HepG2 (cell line): ENCODE data around the gene ZNF474. TPM values are rescaled to one million over a fixed set of nuclear protein-coding genes. Genes with fewer than 3 reads are reported as not detected.

Experiments
- ATAC-seq: fragments of 200-7000 bp; cut with Tn5 transposase; 3 replicates; pipeline ENCODE4 v1.9.1; 2020; ENCODE audit warnings: mild to moderate bottlenecking, moderate library complexity
- BruUV-seq: library from RNA; stranded (reverse); fragments of 400-500 nt; replicated peaks from 2 replicates; lab custom pipeline; 2021; lab: Mats Ljungman, UMichigan
- CTCF ChIA-PET: fragments of 300-600 bp; formaldehyde crosslinking; extraction: SDS; loops from one replicate; lab custom pipeline; 2021; ENCODE audit warnings: low total read pairs, inconsistent platforms, low intra/inter-chr PET ratio; lab: Yijun Ruan, JAX
- POLR2A ChIA-PET: fragments of 350-600 bp; sonication (Branson Sonifier 250); formaldehyde crosslinking; loops from one replicate; lab custom pipeline; 2020; ENCODE audit warnings: antibody characterized with exemption, inconsistent platforms; lab: Yijun Ruan, JAX
- DNase-seq: peaks from one replicate; pipeline ENCODE4 v3.0.0-alpha.2; 2015; ENCODE audit warnings: low spot score
- FAIRE-seq: peaks from 3 replicates; lab custom pipeline; 2011; peaks lifted over from hg19 to GRCh38; lab: Jason Lieb, UNC
- H2AFZ ChIP-seq: one replicate; pipeline ENCODE4 v1.6.1; 2011; ENCODE audit warnings: low read length, inconsistent platforms
- H3K27ac ChIP-seq: fragments of 300-600 bp; 3 replicates; pipeline ENCODE4 v1.8.0; 2011; ENCODE audit warnings: mixed run types, mild to moderate bottlenecking, mixed read lengths, low read length, inconsistent platforms; ENCODE audit not compliant: insufficient read depth; ENCODE audit errors: extremely low read length
- H3K27me3 ChIP-seq, 2 experiments: fragments of 200-600 bp in 1 of 2; 2 replicates in 1 of 2; 3 replicates in 1 of 2; pipeline versions ENCODE4 v1.6.0 to v1.8.0; 2011; ENCODE audit warnings: low read length in 2 of 2, mild to moderate bottlenecking in 2 of 2, moderate library complexity in 2 of 2, inconsistent platforms in 1 of 2; ENCODE audit not compliant: insufficient read depth in 2 of 2, control insufficient read depth in 1 of 2
- H3K36me3 ChIP-seq, 2 experiments: fragments of 200-600 bp in 1 of 2; replicated peaks in 1 of 2; 2 replicates in 1 of 2; 3 replicates in 1 of 2; pipeline versions ENCODE4 v1.5.1 to v1.8.0; 2011; ENCODE audit warnings: low read length in 2 of 2, inconsistent platforms in 1 of 2; ENCODE audit not compliant: insufficient read depth in 2 of 2, control insufficient read depth in 1 of 2
- H3K4me1 ChIP-seq: 2 replicates; pipeline ENCODE4 v1.5.1; 2012; ENCODE audit warnings: low read length, inconsistent platforms; ENCODE audit not compliant: insufficient read depth
- H3K4me2 ChIP-seq: 2 replicates; pipeline ENCODE4 v1.6.0; 2011; ENCODE audit warnings: low read depth, low read length, inconsistent platforms
- H3K4me3 ChIP-seq, 3 experiments: fragments of 200-600 bp in 1 of 3; sonication (generic), shearing (Covaris generic) in 1 of 3; replicated peaks in 1 of 3; 2 replicates each; pipeline ENCODE4 v1.5.1; 2011 to 2016; ENCODE audit warnings: low read length in 3 of 3, inconsistent platforms in 2 of 3, low read depth in 2 of 3, mild to moderate bottlenecking in 2 of 3, control low read depth in 1 of 3, mixed read lengths in 1 of 3; ENCODE audit not compliant: insufficient read depth in 1 of 3
- H3K79me2 ChIP-seq: one replicate; pipeline ENCODE4 v1.6.1; 2011; ENCODE audit warnings: low read length, inconsistent platforms; ENCODE audit not compliant: insufficient read depth
- H3K9ac ChIP-seq: 2 replicates; pipeline ENCODE4 v1.6.0; 2011; ENCODE audit warnings: mild to moderate bottlenecking, low read depth, low read length, inconsistent platforms; ENCODE audit not compliant: insufficient read depth
- H3K9me3 ChIP-seq: 2 replicates; pipeline ENCODE4 v1.5.1; 2012; ENCODE audit warnings: mild to moderate bottlenecking, low read length
- H4K20me1 ChIP-seq: 2 replicates; pipeline ENCODE4 v1.6.0; 2011; ENCODE audit warnings: inconsistent platforms, mild to moderate bottlenecking, low read length, moderate library complexity; ENCODE audit not compliant: insufficient read depth
- CEBPG ChIP-seq: IDR thresholded peaks from 2 replicates; pipeline ENCODE4 v1.6.1; 2016
- ETV6 ChIP-seq: sonication (generic); formaldehyde crosslinking; conservative IDR thresholded peaks from 2 replicates; pipeline ENCODE4 v1.4.0; 2020; ENCODE audit warnings: missing genetic modification reagents
- FLYWCH1 ChIP-seq: sonication (generic); formaldehyde crosslinking; IDR thresholded peaks from 2 replicates; pipeline ENCODE4 v1.8.1; 2023; ENCODE audit warnings: mild to moderate bottlenecking, missing genetic modification reagents
- HDAC2 ChIP-seq: sonication (generic); formaldehyde crosslinking; IDR thresholded peaks from 2 replicates; pipeline ENCODE4 v1.4.0; 2020; ENCODE audit warnings: missing genetic modification reagents
- HNF1B ChIP-seq: sonication (generic); formaldehyde crosslinking; IDR thresholded peaks from 2 replicates; pipeline ENCODE4 v1.5.1; 2020; ENCODE audit warnings: mild to moderate bottlenecking, moderate library complexity, missing genetic modification reagents
- HOXA5 ChIP-seq: sonication (generic); formaldehyde crosslinking; IDR thresholded peaks from 2 replicates; pipeline ENCODE4 v1.4.0; 2020; ENCODE audit warnings: missing genetic modification reagents
- KDM3A ChIP-seq: IDR thresholded peaks from 2 replicates; pipeline ENCODE4 v1.6.1; 2018; ENCODE audit warnings: low read depth, missing compliant biosample characterization
- MTA1 ChIP-seq: sonication (generic); formaldehyde crosslinking; IDR thresholded peaks from 2 replicates; pipeline ENCODE4 v1.4.0; 2020; ENCODE audit warnings: missing genetic modification reagents, mild to moderate bottlenecking, borderline replicate concordance
- RELA ChIP-seq: sonication (generic); formaldehyde crosslinking; IDR thresholded peaks from 2 replicates; pipeline ENCODE4 v1.4.0; 2020; ENCODE audit warnings: missing genetic modification reagents
- STAT5B ChIP-seq: sonication (generic); formaldehyde crosslinking; IDR thresholded peaks from 2 replicates; pipeline ENCODE4 v1.4.0; 2020; ENCODE audit warnings: missing genetic modification reagents
- TGIF2 ChIP-seq: IDR thresholded peaks from 2 replicates; pipeline ENCODE4 v1.6.1; 2016; ENCODE audit warnings: control low read depth, missing compliant biosample characterization
- WIZ ChIP-seq: sonication (generic); formaldehyde crosslinking; IDR thresholded peaks from 2 replicates; pipeline ENCODE4 v1.5.1; 2020; ENCODE audit warnings: mild to moderate bottlenecking, missing genetic modification reagents
- ZBTB7B ChIP-seq: sonication (generic); formaldehyde crosslinking; IDR thresholded peaks from 2 replicates; pipeline ENCODE4 v1.4.0; 2020; ENCODE audit warnings: missing genetic modification reagents
- ZNF317 ChIP-seq: sonication (generic); formaldehyde crosslinking; IDR thresholded peaks from 2 replicates; pipeline ENCODE4 v1.5.0; 2020; ENCODE audit warnings: mild to moderate bottlenecking, missing genetic modification reagents
- ZNF431 ChIP-seq: sonication (generic); formaldehyde crosslinking; IDR thresholded peaks from 2 replicates; pipeline ENCODE4 v1.9.0; 2022; ENCODE audit warnings: missing genetic modification reagents, low read depth, mild to moderate bottlenecking, borderline replicate concordance
- WGBS: methylation state at CpG from one replicate; pipeline ENCODE4 v1.1.6; 2017; ENCODE audit warnings: low lambda C conversion rate; 5-methylcytosine and 5-hydroxymethylcytosine counted together
- in situ Hi-C: cut with HindIII; loops from 2 replicates; pipeline ENCODE4 v1.10.0; 2017; ENCODE audit warnings: low pct_unique_long_range_greater_than_20kb; ENCODE audit not compliant: extremely low pct_ligation_motif_present
- intact Hi-C: fragments of 100-400 bp; cut with micrococcal nuclease; formaldehyde crosslinking; loops from one replicate; pipeline ENCODE4 v1.10.0; 2022; ENCODE audit not compliant: unreplicated experiment
- polyA plus RNA-seq, 8 experiments: library from polyadenylated mRNA; depleted of rRNA in 3 of 8; stranded (reverse) in 7 of 8; unstranded in 1 of 8; fragments of >200 nt; fragmentation: Illumina TruSeq in 4 of 8; extraction: Trizol in 4 of 8; gene quantifications; 2 replicates each; pipeline versions ENCODE4 v1.2.1 to v1.2.3, GENCODE V29; 2011 to 2016; ENCODE audit warnings: low read depth in 4 of 8, missing spikeins in 1 of 8, mixed read lengths in 1 of 8; ENCODE audit not compliant: insufficient read depth in 1 of 8
- total RNA-seq, 5 experiments: library from RNA; depleted of rRNA; stranded (reverse); fragments of >200 nt; fragmentation: Illumina TruSeq; extraction: Trizol; gene quantifications; 2 replicates each; pipeline ENCODE4 v1.2.3, GENCODE V29; 2016; ENCODE audit warnings: low read depth in 1 of 5
- TF ChIP-seq, protein P1 (sequence below): sonication (generic); formaldehyde crosslinking; IDR thresholded peaks from 2 replicates; pipeline ENCODE4 v1.4.0; 2020; ENCODE audit warnings: mild to moderate bottlenecking, missing genetic modification reagents
- TF ChIP-seq, protein P2 (sequence below): sonication (generic); formaldehyde crosslinking; IDR thresholded peaks from 2 replicates; pipeline ENCODE4 v1.8.0; 2022; ENCODE audit warnings: missing genetic modification reagents, low read depth, mild to moderate bottlenecking, borderline replicate concordance

Gene ZNF474
- total and polyA plus RNA-seq, 2 of the 13 experiments (the other 11 are each of a cell fraction or from before 2014, with no cell fraction given), result 0.07 TPM; not detected in 1

DNA sequence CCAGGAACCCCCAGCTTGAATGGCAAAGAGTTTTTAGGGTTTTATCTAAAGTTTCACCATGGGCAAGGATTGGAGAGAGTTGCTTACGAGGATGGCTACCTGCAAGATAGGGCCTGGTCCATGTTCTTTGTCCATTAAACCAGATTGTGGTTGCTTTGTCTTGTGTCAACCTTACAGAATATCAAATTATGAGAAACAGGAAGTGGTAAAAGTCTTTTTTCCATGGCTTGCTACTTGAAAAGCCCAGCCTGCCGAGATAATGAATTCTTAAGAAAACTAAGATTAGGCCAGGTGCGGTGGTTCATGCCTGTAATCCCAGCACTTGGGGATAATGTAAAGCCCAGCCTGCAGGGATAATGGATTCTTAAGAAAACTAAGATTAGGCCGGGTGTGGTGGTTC lies 24.4 kb downstream of the ZNF474 start:
- Histone ChIP-seq H2AFZ (no peak overlapping the region), H3K36me3 (no peaks in the 10 kb centered on the region), H3K4me2 (no peak overlapping the region), H3K9me3 (no peaks in the 10 kb centered on the region), H4K20me1 (no peaks in the 10 kb centered on the region; the same call in 1 of the 2 replicates), H3K9ac (no peak overlapping the region), H3K79me2 (no peaks in the 10 kb centered on the region), H3K27ac (no peak overlapping the region), H3K4me3 (no peak overlapping the region), H3K4me1 (no peaks in the 10 kb centered on the region)
- BruUV-seq, result no TSS peak
- POLR2A ChIA-PET, result no interaction called here
- in situ Hi-C loops, result no loop called here
- WGBS, result 27% methylated on average over 4 of the region's 4 CpGs
- TF ChIP-seq MTA1 (CRISPR knock-in tag) (no peak), FLYWCH1 (CRISPR knock-in tag) (no peak), STAT5B (CRISPR knock-in tag) (no peak), WIZ (CRISPR knock-in tag) (no peak), HOXA5 (CRISPR knock-in tag) (no peak), ETV6 (no peak), ZNF317 (CRISPR knock-in tag) (no peak), ZBTB7B (CRISPR knock-in tag) (no peak), HDAC2 (CRISPR knock-in tag) (no peak), ZNF431 (no peak), CEBPG (no peak), RELA (CRISPR knock-in tag) (no peak), TGIF2 (CRISPR knock-in tag) (no peak), KDM3A (CRISPR knock-in tag) (no peak), HNF1B (CRISPR knock-in tag) (no peak)
- TF ChIP-seq, protein P1, sequence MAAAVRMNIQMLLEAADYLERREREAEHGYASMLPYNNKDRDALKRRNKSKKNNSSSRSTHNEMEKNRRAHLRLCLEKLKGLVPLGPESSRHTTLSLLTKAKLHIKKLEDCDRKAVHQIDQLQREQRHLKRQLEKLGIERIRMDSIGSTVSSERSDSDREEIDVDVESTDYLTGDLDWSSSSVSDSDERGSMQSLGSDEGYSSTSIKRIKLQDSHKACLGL (CRISPR knock-in tag), result no peak
- TF ChIP-seq, protein P2, sequence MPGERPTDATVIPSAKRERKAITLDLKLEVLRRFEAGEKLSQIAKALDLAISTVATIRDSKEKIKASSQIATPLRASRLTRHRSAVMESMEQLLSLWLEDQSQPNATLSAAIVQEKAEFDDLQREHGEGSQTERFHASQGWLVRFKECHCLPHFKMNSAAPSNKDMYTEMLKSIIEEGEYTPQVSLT (CRISPR knock-in tag), result no peak
- TF ChIP-seq, all 625 proteins: peak for 0
- no peak for DNase-seq
- no peak for ATAC-seq
- no peak for FAIRE-seq
- H3K27me3 ChIP-seq, result no peaks in the 10 kb centered on the region; a peak in 1 of 5 replicates
- CTCF ChIA-PET, result no interaction called here
- intact Hi-C loops, result no loop called here
